GM19372 (cell line): Measurements from ENCODE around the gene NECAB2.

Source experiments
- ATAC-seq: cut with Tn5 transposase; IDR thresholded peaks from one replicate; pipeline ENCODE4 v1.9.1; 2021; ENCODE audit warnings: mild to moderate bottlenecking, low read depth, moderate library complexity; ENCODE audit not compliant: unreplicated experiment

Gene NECAB2

DNA sequence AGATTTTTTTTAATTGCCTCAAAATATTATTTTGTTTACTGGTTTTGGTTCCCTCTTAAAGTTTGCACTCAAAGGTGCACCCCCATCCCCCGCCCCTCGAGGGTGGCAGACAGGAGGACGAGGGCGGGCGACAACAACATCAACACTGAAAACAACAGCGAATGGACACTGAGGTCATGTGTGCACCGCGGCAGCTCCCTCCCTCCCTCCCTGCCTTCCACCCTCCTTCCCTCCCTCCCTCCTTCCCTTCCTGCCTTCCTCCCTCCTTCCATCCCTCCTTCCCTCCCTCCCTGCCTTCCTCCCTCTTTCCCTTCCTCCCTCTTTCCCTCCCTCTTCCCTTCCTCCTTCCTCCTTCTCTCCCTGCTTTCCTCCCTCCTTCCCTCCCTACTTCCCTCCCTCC, 16.5 kb upstream of the NECAB2 start:
- no peak for ATAC-seq

- ATAC-seq: no peak
Measured at GRCh38 chr16:83952587-83952939, 15.5 kb upstream of the NECAB2 start.

DNA sequence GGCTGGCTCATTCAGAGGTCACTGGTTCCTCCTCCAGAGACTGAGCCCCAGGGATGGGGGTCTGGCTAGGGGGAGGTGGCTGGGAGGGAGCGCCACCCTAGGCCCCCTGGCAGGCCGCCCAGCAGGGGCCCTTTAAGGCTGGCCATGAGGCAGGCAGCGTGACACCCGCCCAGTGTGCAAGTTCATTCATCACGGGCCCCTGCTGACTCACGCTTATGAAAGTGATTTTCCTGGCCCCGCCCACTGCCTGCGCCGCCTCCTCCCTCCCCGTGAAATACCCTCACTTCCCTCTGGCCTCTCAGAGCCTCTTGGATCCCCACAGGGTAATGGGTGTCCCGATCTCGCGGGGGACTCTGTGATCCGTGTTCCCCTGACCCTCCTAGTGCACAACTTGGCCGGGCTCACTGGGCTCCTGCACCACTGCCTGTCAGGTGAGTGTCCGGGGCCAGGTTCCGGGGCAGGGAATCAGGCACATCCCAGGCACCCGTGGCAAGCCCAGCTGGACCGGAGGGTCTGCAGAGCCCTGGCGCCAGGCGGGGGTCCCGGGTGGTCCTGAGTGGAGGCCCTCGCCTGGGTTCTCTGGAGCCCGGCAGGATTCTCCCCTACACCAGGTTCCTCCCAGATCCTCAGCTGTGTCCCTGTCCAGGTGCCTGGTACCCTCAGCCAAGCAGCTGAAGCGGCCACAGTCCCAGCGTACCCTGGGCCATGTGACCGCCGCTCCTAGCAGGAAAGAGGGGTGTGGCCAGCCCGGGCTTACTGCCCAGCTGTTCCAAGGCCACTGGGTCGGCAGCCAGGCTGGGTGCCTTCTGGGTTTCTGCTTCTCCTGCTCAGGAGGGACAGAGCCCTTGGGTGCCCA, 14.9 kb upstream of the NECAB2 start, which contains the start of gene OSGIN1:
TSS of gene OSGIN1 (plus strand) at position 301 of the 856 bp plus-strand sequence. CDS start 4,432 bp downstream, outside the sequence.
- ATAC-seq: peak; percentile 74

DNA sequence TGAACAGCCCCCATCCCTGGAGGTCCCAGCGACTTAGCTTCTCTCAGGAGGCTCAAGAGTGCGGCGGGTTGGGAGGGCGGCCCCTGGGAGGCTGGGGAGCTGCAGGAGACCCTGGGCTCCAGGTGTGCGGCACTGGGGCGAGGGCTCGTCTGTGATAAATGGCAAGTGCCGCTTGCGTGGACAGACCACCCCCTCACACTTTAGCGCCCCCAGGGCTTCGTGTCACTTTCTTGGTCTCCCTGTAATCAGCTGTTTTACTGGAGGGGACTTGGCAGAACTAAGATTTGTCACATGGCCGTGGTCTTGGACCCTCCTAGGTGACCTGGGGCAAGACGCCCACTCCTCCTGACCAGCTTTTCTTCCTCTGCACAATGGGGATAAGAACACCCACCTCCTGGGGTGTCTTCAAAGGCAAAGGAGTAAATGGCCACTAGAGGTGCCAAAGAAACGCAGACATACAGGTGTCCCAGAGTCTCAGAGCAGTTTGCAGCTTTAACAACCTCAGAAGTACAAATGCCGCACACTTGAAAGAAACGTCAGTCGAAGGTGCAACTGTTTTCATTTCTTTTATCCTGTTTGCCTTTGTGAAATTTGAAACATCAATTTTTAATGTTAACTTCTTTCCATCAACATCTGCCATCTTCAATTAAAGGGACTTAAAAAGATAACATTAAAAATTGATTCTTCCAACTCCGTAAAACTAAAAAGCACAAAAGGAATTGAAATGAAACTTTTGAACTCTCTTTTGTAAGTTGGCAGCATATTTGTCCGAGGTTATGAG, 14.1 kb upstream of the NECAB2 start:
- ATAC-seq: no peak

DNA sequence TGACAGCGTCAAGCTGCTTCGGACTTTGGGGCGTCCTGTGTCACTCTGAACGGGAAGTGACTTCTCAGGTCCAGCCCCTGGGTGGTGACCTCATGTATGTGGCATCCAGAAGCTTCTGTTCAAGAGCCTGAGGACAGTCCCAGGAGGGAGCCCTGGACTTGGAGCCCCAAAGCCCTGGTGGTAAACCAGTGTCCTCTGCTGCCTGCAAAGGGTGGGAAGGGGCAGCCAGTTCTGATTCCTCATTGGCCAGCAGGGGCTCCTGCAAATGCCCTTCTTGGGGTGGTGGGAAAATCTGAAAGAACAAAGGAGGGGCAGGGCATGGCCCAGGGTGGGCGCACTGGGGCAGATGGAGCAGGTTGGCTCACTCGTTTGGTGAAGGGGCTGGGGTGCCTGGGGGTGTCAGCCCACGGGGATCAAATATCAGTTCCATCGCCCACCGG, 13.4 kb upstream of the NECAB2 start:
- no peak for ATAC-seq

- ATAC-seq: no peak
Measured at GRCh38 chr16:83955218-83956130, 12.6 kb upstream of the NECAB2 start.

DNA sequence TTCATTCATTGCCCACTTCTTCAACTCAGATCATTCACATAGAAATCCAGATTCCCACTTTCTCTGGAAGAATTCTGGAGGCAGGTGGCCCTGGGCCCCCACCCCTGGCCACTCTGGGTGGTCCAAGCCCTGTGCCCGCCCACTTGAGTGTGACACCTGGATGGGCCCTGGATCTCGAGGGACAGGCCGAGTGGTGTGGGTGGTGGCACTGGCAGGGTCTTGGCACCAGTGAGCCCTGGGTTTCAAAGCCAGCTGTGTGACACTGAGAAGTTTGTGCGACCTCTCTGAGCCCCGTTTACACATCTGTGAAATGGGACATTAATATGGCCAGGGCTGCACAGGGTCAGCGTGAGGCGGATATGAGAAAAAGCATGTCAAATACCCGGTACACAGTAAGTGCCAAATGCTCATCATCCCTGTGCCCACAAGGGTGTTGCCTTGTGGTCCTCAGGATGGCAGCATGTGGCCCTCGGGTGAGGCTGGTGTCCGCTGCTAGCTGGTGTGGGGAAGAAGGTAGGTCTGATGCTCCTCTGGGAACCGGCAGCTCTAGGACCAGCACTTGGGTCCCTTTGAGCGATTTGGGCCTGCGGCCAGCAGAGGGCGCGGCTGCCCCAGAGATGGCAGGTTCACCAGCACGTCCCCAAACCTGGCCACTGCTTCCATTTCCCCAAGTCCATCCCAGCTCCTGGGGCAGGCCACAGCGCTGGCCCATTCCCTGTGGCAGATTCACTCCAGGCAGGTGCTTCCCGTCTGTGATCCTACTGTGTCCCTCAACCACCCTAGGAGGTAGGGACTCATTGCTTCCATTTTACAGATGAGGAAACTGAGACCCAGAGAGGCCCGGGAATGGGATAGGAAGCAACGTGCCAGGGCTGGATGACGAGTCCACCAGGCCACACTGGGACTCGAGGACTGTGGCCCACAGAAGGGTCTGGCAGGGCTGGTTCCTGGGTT, 11.4 kb upstream of the NECAB2 start:
- ATAC-seq: no peak

DNA sequence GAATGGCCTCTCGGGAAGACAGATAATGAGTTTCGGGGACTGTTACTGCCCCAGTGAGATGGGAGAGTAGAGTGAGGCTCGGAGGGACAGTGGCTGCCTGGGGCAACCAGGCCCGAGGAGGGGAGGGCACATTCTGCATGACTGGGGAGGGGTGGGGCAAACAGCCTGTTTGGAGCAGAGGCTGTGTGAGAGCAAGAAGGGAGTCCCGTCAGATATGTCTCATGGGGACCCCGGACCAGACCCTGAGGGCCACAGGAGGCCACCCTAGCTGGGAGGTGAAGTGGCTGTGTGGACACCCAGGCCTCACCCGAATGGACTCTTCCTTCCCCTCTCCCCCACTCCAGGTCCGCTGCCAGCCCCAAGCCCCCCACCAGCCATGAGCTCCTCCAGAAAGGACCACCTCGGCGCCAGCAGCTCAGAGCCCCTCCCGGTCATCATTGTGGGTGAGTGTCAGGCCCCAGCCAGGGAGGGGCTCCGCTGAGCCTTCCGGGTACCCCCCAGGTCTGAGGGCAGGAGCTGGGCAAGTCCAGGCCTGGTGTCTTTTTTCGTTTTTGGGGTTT, 10.7 kb upstream of the NECAB2 start:
- ATAC-seq: no peak

DNA sequence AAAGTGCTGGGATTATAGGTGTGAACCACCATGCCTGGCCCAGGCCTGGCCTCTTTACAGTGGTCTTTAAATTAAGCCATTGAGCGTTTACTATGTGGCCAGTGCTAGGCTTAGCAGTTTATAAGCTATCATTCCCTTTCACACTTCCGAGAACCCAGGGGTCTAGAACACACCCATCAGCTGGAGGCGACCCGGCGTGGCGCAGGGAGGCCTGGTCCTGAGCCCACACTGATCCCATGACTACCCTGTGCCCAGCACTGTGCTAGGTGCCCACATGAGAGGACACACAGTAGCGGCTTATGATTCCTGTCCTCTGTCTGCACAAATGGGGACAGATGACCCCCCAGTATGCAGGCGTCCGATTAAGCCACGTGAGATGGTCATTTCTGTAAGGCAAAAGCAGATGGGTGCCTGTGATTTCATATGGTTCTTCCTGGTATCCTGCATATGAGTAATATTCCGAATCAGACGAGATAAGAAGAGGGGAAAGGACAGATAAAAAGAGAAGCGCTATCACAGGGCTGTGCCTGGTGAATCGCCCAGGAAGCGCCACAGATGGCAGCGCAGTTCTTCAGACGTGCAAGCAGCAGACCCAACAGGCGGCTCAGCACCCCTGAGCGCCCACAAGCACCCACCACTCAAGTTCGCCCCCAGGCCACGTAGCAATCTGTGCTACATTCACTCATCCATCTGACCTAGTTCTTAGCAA, 9.8 kb upstream of the NECAB2 start:
- no peak for ATAC-seq

DNA sequence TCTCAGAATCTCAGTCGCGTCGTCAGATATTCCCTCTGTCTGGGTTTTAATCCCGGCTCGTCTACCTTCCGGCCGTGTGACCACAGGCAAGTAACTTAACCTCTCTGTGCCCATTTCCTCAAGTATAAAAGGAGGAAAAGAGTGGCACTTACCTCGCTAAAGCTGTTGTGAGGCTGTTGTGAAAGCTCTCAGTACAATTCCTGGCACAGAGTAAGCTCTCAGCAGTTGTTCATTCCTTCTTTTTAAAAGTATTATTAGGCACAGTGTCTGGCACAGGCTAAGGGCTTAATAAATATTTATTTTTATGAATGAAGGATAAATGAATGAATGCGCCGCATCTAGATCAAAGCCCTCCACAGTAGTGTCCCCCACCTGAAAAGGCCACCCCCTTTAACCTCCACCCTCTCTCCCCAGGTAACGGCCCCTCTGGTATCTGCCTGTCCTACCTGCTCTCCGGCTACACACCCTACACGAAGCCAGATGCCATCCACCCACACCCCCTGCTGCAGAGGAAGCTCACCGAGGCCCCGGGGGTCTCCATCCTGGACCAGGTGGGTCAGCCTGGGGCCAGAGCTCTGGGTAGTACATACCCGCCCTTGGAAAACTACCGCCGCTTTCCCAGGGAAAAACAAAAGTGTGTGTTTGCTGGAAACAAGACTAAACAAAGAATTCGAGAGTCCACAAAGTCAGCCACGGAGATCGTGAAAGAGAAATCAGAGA, 9.0 kb upstream of the NECAB2 start:
- no peak for ATAC-seq

DNA sequence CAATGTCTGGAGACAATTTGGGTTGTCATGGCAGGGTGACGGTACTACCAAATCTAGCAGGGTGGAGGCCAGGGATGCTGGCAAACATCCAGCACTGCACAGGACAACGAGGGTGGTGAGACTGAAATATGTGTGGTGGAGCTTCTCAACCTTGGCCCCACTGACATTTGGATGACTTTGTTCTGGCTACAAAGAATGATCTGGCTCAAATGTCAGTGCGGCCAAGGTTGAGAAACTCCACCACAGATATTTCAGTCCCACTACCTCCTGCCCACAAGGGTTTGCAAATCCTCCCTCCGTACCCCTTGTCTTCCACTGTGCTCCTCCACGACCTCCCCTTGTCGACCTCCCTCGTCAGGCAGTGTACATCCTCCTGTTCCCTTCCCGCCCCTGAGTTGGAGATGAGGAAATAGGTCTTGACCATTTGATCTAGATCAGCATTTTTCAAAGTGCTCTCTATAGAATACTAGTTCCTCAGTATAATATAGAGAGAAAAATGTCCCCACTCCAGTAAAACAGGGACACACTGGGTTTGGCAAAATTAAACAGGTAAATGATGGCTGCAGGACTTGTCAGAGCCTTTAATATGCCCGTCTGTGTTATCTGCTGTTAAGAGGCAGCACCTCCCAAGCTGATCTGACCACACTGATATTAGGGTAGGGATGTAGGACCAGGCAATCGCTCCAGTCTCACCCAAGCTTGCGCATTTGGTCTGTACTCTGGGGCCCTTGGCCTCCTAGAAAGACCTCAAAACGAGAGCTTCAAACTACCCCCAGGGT, 8.2 kb upstream of the NECAB2 start:
- no peak for ATAC-seq

DNA sequence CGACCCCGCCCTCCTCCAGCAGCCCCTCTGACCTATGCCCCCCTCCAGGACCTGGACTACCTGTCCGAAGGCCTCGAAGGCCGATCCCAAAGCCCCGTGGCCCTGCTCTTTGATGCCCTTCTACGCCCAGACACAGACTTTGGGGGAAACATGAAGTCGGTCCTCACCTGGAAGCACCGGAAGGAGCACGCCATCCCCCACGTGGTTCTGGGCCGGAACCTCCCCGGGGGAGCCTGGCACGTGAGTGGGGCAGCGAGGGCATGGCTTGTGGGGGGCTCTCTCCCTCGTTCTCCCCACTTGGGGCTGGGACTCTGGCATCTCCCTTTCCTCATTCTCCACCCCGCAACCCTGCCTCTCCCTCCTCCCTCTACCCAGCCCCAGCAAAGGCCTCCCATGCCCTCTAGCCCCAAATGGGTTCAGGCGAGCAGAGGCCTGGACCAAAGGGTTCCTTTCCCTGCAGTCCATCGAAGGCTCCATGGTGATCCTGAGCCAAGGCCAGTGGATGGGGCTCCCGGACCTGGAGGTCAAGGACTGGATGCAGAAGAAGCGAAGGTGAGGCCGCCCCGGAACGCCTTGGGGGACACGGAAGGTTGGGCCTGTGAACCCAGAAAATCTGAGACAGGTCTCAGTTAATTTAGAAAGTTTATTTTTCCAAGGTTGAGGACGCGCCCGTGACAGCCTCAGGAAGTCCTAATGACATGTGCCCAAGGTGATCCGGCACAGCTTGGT, 7.4 kb upstream of the NECAB2 start:
- ATAC-seq: no peak

DNA sequence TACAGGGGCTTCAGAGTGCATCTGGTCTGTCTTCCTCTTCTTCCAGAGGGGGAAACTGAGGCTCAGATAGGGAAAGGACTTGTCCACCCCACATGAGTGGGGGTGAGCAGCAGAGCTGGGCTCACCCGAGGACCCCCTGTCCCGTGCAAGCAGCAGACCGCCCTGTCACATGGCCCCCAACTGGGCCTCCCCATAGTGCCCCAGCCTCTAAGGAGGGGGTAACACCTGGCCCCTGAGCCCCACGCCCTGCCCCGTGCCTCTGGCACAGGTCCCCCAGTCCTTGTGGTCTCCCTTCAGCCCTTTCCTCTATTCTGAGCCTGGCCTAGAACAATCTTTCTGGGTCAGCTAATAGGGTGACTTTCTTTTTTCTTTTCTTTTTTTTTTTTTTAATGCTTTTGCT, 6.5 kb upstream of the NECAB2 start:
- no peak for ATAC-seq

DNA sequence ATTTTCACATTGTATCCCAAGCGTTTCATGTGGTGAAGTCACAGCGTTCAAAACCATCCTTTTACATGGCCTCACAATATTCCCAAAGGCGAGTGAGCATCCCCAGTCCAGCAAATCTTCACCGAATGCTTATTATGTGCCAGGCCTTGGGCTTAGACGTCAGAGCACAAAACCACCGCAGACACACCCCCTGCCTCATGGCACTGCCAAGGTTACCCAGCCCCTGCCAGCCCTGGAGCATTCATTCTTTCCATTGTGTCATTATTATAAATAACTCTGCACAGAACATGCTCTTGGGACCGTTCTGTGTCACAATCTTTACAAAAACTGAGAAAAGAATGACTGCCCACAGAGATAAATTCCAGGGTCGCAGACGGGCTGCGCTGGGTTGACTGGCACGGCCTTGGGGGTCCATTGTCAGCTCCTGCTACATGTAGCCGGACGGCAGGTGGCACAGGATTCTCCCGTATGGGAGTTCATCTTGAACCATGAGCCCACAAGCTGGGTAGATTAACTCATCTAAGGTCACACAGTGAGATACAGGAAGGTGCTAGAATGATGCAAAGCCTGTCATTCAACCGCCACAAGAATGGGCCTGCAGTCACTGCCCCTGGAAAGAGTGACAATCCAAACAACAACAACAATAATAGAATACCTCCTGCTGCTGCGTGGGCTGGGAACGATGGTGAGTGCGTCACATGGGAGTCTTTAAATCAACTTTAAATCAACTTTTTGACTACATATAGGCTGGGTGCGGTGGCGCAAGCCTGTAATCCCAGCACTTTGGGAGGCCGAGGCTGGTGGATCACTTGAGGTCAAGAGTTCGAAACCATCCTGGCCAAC, 4.5 kb upstream of the NECAB2 start:
- ATAC-seq: no peak

- no peak for ATAC-seq
Measured at GRCh38 chr16:83964684-83965443, 3.2 kb upstream of the NECAB2 start.
